ENCODE data around the gene ME2. TPM values are rescaled to one million over a fixed set of nuclear protein-coding genes. Genes with fewer than 3 reads are reported as not detected.

The ME2 gene
- total RNA-seq, 2 donors from 2014 or later: 24.1 to 29.3 TPM

DNA sequence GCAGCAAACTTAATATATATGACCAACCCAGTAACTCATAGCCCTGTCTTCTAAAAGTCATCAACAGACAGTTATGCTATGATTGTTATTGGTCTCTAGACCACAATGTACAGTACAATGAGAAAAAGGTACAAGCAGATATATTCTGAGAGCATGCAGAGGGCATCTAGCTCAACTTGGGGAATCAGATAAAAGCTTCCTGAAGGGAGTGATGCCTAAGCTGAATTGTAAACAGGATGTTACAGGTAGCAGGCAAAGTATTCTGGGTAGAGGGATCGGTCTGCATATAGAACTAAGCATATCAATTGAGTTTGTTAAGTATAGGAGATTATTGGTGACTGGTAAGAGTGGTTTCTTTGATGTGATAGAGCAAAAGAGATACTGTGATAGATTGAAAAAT, 30.3 kb downstream of the ME2 start:
- Histone ChIP-seq H3K4me1 (no peaks in the 10 kb centered on the region), H3K36me3 (replicated peaks in 1 of 2; ENCODE audit: insufficient read depth in 1 of 2, low read depth in 2 of 2) (no peaks in the 10 kb centered on the region), H3K9me3 (no peaks in the 10 kb centered on the region), H3K4me3 (no peak overlapping the region), H3K27me3 (no peaks in the 10 kb centered on the region), H3K27ac (no peak overlapping the region)
- ATAC-seq (no peak), DNase-seq (no peak)
- no peak for TF ChIP-seq CTCF (IDR thresholded peaks at IDR 0.05)
- no peak for TF ChIP-seq POLR2A (IDR thresholded peaks at IDR 0.05)
- intact Hi-C loops (cut with DNase I): no loop called here
- WGBS, 2 donors: 92 to 95% methylated on average over 1 of the region's 1 CpG

DNA sequence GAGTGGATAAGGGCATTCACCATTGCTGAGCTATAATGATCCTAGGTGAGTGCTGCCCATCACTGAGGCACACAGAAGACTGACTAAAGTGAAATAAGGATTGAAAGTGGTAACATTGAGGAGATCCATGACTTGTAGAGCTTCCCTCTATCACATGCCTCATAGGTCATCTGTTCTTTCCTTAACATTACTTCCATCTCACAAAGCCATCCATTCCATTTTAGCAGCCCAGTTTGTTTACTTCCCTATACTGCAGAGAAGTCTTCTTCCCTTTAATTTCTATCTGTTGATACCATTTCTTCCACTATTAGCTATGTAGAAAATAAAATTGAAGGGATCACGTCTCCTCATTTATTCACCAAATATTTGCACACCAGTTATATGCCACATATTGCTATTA, 32.1 kb downstream of the ME2 start:
- no peak for ATAC-seq
- Histone ChIP-seq H3K4me3 (no peak overlapping the region), H3K36me3 (replicated peaks in 1 of 2; ENCODE audit: insufficient read depth in 1 of 2, low read depth in 2 of 2) (no peaks in the 10 kb centered on the region), H3K9me3 (no peaks in the 10 kb centered on the region), H3K4me1 (no peaks in the 10 kb centered on the region), H3K27me3 (no peaks in the 10 kb centered on the region), H3K27ac (no peak overlapping the region)
- DNase-seq: no peak
- intact Hi-C loops (cut with DNase I): no loop called here
- TF ChIP-seq CTCF (IDR thresholded peaks at IDR 0.05) (no peak), POLR2A (IDR thresholded peaks at IDR 0.05) (no peak)
- WGBS, 2 donors: 71 to 79% methylated on average over 1 of the region's 1 CpG

GRCh38 chr18:50917021-50917420, 38.1 kb downstream of the ME2 start:
- peaks cover 0 to 3% of the 10 kb centered on the region in 2 donors for H3K36me3 ChIP-seq (replicated peaks in 1 of 2; ENCODE audit: insufficient read depth in 1 of 2, low read depth in 2 of 2)
- 43 to 56% methylated on average over 1 of the region's 1 CpG for WGBS, 2 donors
- H3K4me3 ChIP-seq: no peak overlapping the region
- H3K27me3 ChIP-seq: no peaks in the 10 kb centered on the region
- no peaks in the 10 kb centered on the region for H3K9me3 ChIP-seq
- no peak overlapping the region for H3K27ac ChIP-seq
- H3K4me1 ChIP-seq: no peaks in the 10 kb centered on the region
- DNase-seq: no peak
- TF ChIP-seq CTCF (IDR thresholded peaks at IDR 0.05): no peak
- no peak for TF ChIP-seq POLR2A (IDR thresholded peaks at IDR 0.05)
- intact Hi-C loops (cut with DNase I): no loop called here
- ATAC-seq: no peak

DNA sequence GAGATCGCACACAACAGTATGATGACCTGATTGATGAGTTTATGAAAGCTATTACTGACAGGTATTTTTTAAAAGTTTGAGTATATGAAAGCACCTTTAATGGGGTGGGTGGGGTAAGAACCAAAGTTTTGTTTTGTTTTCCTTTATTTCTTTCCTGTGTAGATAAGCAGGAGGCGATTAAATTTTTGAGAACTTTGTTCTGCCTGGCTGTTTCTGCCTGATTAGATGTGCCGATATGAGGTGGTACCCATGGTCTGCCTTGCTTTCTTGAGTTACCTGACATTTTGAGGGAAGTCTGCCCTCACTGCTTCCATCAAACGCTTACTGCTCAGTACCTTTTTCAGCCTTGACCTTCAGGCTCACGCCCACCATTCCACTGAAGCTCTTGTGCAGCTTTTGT, 39.2 kb downstream of the ME2 start:
- Histone ChIP-seq H3K4me1 (no peaks in the 10 kb centered on the region), H3K36me3 (replicated peaks in 1 of 2; ENCODE audit: insufficient read depth in 1 of 2, low read depth in 2 of 2) (peaks cover 0 to 3% of the 10 kb centered on the region in 2 donors), H3K27me3 (no peaks in the 10 kb centered on the region), H3K27ac (no peak overlapping the region), H3K4me3 (no peak overlapping the region), H3K9me3 (no peaks in the 10 kb centered on the region)
- intact Hi-C loops (cut with DNase I): no loop called here
- WGBS, 2 donors: 93 to 97% methylated on average over 5 of the region's 5 CpGs
- ATAC-seq (no peak), DNase-seq (no peak)
- no peak for TF ChIP-seq CTCF (IDR thresholded peaks at IDR 0.05)
- TF ChIP-seq POLR2A (IDR thresholded peaks at IDR 0.05): no peak

DNA sequence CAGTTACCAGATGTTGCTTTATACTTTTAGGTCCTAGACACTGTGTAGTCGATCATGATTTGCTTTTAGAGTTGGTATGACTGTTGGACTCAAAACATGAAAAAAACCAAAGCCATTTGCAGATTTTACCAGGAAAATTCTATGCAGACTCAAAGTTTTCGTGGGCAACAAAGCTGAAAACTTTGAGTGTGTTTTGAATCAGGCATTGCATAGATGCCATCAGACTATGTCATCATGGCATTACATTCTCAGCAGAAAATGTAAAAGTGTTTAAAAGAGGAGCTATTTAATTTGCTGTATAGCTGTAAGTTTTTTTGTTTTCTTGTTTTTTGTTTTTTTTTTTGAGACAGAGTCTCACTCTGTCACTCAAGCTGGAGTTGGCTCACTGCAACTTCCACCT, 45.5 kb downstream of the ME2 start:
- TF ChIP-seq CTCF (IDR thresholded peaks at IDR 0.05) (no peak), POLR2A (IDR thresholded peaks at IDR 0.05) (no peak)
- Histone ChIP-seq H3K27me3 (no peaks in the 10 kb centered on the region), H3K4me3 (no peak overlapping the region), H3K36me3 (replicated peaks in 1 of 2; ENCODE audit: insufficient read depth in 1 of 2, low read depth in 2 of 2) (peaks cover 0 to 4% of the 10 kb centered on the region in 2 donors), H3K9me3 (no peaks in the 10 kb centered on the region), H3K4me1 (no peaks in the 10 kb centered on the region), H3K27ac (no peak overlapping the region)
- intact Hi-C loops (cut with DNase I): no loop called here
- ATAC-seq (no peak), DNase-seq (no peak)
- WGBS, 2 donors: 95 to 96% methylated on average over 2 of the region's 2 CpGs

Data from body of pancreas (tissue), 4 donors.